Activated T-cell treated with anti-CD3 and anti-CD28 coated beads for 4 hours (primary cell): Measurements from ENCODE around the gene EOMES.

Experiments
- DNase-seq: peaks from one replicate; pipeline ENCODE4 v3.0.0-alpha.2; 2020

The EOMES gene

DNA sequence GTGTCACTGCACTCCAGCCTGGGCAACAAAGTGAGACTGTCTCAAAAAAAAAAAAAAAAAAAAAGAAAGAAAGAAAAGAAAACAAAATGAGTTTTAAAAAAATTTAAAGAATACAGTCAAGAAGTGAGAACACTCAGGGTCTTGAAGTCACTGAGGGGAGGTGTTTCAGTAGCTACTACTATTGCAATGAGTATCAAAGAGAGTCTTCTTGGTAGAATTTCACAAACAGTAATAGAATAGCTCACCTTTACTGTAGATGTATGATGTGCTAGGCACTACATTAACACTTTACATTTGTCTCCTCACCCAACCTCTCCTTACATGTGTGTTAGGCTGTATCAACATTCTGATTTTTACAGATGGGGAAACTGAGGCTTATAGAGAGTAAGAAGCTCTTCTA is 43.9 kb downstream of the EOMES start:
- no peak for DNase-seq

DNA sequence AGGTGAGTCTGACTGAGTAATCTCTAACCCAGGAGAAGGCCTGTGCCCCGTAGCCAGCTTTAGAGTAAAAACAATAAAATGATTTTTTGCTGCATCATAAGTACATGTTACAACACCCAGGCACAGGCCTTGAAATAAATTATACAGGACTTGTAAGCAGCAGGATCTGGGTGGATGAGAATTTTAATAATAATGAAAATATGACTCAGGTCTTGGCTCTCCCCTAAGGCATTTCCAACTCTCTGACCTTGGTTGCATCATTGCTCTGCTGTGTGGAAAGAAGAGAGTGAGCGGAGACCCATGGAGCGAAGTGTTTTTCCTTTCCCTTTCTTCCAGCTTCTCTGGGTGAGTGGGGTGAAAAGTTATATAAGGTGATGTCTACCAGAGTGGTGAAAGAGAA is 44.6 kb downstream of the EOMES start:
- no peak for DNase-seq

- DNase-seq, result no peak
Observed at GRCh38 chr3:27675287-27675686, 46.8 kb downstream of the EOMES start.

- no peak for DNase-seq
Observed at GRCh38 chr3:27673701-27674100, 48.4 kb downstream of the EOMES start.

- no peak for DNase-seq
Observed at GRCh38 chr3:27671101-27671500, 51.0 kb downstream of the EOMES start.

DNA sequence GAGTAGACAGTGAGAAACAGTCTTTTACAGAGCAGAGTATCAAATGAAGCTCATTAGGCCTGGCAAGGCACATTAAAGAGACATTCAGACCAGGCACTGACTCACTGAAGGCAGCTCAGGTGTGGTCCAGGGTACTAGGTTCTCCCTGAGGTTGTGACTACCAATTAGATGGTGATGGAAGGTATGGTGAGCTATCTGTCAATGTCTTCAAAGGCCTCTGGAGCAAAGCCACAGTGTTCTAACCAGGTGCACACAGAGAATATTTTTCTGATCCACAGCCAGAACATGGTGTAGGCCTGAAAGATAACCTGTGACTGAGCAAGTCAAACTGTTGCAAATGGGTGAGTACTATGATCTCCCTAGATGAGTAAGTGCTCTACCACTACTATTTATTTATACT is 51.5 kb downstream of the EOMES start:
- no peak for DNase-seq

DNA sequence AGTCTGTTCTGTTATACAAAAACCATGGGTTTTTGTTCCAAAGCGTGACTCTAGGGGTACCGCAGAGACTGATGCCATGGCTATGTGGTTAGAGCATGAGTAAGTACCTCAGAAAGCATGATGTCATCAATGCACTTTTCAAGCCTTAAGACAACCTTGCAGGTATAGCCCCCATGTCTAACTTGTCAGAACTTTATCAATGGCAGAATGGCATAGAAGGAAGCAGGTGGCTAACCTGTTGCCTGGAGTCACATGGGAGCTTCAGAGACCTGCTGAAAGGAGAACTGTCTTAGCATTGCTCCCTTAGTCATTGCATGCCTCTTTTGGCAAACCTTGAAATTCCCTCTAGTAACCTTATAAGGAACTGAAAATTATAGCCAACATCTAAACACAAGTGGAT is 52.5 kb downstream of the EOMES start:
- no peak for DNase-seq

DNA sequence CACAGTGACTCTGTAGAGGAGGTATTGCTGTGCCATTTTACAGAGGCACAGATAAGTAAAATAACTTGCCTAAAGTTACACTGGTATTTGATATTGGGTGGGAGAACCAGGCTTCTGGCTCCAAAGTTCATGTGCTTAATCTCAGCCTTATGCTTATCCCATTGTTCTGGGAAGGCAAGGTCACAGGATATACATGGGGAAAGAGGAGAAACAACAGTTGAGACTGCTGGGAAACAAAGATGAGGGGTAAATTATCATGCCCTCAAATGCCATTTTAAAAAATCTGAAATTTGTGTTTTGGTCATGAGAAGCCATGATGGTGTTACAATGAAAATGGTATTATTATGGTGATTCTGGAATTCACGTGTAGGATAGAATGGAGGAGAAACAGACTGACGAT is 54.4 kb downstream of the EOMES start:
- DNase-seq, result no peak

DNA sequence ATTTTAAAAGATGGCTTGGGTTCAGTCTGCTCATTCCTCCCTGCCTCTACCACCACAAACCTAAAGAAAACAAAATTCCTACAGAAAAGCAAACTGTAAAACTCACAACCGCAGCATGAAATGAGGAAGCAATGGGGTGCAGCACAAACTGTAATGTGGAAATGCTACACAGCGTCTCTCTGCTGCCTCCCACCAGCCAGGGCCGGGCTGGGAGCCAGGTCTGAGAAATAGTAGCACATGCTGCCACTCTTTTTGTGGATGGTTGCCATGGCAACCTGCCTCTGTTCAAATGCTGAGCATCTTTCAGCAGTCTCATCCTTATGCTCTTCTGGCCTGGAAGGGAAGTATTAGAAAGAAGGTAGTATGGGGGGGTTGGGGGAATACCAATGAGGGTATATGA is 55.4 kb downstream of the EOMES start:
- no peak for DNase-seq

DNA sequence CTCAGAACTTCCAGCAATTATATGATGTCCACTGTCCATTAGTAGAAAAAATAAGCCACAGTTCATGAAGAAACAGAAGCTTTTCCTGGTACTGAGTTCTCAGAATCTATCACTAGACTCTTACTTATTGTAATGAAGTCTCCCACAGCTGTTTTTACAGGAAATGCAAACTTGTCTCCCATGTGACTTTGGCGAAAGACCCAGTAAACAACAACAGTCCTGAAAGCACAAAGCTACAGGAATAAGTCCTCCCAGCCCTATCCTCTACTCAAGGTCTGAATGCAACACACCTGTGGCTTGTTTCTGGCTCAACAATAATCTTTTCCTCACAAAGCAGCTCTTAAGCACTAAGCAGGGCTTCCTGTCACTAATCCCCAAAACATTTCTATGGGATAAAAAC is 55.9 kb downstream of the EOMES start:
- no peak for DNase-seq
